Fibroblast of peridontal ligament (primary cell): ENCODE measurements around the gene CACNA1H.
"Not testable (repeated sequence)": the region's sequence is repeated elsewhere in the genome, so short reads cannot be mapped to it uniquely, and the experiment has no call there.

Experiments
- DNase-seq: peaks from one replicate; pipeline ENCODE4 v3.0.0-alpha.2; 2010; ENCODE audit errors: extremely low read depth

Gene CACNA1H

DNA sequence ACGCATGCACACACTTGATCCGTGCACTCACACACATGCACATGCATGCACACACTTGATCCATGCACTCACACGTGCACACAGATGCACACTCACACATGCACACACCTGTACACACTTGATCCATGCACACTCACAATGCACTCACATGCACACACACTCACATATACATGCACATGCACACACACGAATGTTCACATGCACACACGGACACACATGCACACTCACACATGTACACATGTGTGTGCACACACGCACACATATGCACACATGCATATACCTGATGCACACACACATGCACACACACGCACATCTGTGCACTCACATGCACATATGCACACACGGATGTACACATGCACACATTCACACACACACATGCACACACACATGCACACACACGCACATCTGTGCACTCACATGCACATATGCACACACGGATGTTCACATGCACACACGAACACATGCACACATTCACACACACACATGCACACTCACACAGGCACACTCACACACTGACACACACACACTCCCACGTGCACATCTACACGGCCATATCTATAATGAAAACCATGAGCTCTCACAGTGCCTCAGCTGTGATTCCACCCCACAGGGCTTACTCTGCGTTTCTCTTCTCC, 95.1 kb downstream of the CACNA1H start:
- DNase-seq = not testable (repeated sequence)

DNA sequence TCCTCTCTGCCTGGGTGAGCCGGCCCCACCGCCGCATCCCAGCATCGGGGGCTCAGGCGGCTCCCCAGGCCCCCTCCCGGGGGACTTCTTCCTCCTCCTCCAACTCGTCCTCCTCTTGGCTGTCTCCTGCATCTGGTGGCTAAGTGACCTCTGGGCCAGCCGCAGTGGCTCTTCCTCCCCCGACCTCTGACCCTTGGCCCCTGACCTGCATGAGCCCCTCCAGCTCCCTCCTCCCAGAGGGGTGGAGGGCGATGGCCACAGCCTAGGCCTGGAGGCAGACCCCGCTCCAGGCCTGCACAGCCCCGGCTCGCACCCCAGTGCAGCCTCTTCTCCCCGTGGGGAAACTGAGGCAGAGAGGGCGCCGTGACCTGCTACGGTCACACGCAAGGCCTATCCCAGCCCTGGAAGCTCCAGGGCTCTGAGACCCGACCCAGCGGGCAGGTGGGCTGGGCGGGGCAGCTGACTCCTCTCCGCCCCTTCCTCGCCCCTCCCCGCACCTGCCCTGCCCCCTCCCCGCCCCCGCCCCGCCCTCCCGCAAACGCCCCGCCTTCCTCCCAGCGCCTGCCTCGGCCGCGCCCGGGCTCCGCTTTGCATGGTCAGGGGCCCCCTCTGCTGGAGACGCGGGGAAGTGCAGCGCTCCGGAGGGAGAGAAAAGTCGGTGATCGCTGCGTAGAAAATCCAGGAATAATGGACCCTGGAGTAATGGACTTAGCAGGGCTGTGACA, 96.3 kb downstream of the CACNA1H start:
- DNase-seq = not testable (repeated sequence)

DNA sequence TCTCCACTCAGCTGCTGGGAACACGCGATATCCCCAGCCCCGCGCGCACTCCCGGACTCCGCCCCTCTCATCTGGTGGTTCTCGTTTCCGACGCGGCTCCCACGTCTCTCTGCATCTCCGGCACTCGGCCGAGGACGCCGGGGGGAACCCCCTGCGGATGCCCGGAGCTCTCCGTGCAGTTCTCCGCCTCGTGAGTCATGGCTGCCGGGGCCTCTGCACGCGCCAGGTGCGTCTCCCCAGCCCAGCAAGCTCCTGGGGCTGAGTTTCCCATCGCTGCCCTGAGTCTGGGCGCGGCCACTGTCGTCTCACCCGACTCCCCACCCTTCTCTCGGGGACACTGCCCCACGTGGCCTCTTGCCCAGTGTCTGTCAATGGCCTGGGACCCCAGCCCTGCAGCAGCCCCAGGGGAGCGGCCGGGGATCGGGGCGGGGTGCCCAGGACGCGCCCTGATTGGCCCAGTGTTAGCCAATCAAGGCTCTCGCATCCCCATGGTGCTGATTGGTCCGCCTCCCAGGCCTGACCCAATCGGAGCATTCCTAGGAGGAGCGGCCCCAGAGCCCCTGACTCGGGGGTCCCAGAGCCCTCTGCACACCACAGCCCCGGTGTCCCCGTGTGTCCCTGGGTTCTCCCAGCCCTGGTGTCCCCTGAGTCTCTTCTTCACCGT, 100.9 kb downstream of the CACNA1H start:
- not testable (repeated sequence) for DNase-seq

DNA sequence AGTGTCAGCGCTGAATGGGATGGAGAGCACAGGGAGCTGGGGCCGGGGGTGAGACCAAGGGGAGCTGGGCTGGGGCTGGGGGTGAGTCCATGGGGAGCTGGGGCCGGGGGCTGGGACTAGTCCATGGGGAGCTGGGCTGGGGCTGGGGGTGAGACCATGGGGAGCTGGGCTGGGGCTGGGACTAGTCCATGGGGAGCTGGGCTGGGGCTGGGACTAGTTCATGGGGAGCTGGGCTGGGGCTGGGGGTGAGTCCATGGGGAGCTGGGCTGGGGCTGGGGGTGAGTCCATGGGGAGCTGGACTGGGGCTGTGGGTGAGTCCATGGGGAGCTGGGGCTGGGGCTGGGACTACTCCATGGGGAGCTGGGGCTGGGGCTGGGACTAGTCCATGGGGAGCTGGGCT, 101.9 kb downstream of the CACNA1H start:
- not testable (repeated sequence) for DNase-seq

DNA sequence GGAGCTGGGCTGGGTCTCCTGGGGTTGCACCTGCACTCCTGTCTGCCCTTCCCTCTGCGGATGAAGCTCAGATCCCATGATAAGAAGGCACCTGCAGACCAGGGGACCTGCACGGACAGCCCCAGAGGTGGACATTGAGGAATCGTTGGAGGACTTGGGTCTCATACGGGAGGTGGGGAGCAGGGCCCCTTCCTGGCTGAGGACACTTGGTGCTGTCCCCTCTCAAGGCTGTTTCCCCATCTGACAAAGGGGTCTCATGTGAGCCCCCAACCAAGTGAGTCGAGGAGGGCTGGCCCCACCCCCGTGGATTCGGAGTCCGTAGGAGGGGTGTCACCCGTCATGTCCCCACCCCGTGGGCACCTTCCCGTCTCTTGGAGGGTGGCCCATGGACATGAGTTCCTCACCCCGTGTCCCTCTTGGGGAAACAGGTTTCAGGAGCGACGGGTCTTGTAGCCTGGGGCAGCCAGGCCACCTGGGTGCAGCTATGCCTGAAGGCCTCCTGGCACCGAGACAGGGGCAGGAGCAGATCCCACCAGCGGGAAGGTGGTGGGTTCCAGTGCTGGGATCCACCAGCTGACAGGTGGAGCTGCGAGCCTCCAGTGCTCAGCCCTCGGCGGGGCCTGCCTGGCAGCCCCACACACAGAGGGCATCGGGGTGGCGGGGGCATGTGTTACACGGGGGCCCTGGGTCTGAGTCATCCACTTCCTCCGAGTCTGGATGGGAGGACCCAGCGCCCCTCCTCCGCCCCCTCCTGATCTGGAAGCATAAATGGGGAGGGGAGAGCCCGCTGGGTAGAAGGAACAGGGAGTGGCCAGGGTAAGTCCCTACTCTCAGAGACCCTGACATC, 102.6 kb downstream of the CACNA1H start, which contains the start of gene TPSD1:
TSS of gene TPSD1 (plus strand) at position 794 of the 847 bp plus-strand sequence. CDS start 212 bp downstream, outside the sequence.
- DNase-seq = not testable (repeated sequence)

DNA sequence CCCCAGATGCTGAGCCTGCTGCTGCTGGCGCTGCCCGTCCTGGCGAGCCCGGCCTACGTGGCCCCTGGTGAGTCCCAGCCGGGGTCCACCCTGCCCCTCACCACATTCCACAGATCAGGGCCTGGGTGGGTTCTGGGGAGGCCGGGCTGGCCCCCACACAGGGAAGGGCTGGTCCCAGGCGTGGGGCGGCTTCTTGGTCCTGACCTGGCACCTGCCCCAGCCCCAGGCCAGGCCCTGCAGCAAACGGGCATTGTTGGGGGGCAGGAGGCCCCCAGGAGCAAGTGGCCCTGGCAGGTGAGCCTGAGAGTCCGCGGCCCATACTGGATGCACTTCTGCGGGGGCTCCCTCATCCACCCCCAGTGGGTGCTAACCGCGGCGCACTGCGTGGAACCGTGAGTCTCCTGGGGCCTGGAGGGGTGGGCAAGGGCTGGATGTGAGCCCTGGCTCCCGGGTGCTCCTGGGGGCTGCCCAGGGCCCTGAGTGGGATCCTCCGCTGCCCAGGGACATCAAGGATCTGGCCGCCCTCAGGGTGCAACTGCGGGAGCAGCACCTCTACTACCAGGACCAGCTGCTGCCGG, 103.5 kb downstream of the CACNA1H start:
- DNase-seq = not testable (repeated sequence)

DNA sequence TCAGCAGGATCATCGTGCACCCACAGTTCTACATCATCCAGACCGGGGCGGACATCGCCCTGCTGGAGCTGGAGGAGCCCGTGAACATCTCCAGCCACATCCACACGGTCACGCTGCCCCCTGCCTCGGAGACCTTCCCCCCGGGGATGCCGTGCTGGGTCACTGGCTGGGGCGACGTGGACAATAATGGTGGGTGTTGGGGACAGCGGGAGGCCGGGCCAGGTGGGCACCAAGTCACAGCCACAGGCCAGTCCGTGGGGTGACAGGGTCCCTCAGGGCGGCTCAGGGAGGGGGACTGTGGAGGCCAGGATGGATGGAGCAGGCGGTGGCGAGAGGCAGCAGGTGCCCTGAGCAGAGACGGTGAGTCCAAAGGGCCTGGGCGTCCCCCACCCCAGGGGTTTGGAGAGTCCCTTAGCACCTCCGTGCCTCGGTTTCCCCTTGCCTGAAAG, 104.0 kb downstream of the CACNA1H start:
- DNase-seq = no peak

DNA sequence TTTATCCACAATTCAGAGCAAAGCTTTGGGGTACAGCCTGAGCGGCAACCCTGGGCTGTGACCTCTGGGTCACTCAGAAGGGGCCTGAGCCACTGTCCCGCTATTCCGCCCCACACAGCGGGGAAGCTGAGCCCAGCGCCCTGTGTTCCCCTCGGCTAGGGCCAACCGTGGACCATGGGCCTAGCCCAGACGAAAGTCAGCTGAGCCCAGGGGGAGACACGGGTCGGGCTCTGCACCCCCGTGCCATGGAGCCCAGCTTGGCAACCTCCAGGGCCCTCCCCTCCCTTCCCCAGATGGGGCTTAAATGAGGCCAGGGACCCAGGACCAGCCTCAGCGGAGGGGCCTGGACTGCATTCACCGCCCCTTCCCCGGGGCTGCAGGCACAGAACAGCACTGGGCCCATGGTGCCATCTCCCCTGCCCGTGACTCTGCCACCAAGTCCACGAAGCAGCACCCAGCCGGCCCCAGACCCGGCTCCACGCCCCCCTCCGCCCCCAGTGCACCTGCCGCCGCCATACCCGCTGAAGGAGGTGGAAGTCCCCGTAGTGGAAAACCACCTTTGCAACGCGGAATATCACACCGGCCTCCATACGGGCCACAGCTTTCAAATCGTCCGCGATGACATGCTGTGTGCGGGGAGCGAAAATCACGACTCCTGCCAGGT, 104.8 kb downstream of the CACNA1H start:
- no peak for DNase-seq

DNA sequence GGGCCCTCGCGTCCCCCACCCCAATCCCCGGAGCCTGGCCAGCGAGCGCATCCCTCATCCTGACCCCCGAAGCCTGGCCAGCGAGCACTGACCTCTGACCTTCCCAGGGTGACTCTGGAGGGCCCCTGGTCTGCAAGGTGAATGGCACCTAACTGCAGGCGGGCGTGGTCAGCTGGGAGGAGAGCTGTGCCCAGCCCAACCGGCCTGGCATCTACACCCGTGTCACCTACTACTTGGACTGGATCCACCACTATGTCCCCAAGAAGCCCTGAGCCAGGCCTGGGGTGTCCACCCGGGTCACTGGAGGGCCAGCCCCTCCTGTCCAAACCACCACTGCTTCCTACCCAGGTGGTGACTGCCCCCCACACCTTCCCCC, 105.3 kb downstream of the CACNA1H start:
- no peak for DNase-seq

DNA sequence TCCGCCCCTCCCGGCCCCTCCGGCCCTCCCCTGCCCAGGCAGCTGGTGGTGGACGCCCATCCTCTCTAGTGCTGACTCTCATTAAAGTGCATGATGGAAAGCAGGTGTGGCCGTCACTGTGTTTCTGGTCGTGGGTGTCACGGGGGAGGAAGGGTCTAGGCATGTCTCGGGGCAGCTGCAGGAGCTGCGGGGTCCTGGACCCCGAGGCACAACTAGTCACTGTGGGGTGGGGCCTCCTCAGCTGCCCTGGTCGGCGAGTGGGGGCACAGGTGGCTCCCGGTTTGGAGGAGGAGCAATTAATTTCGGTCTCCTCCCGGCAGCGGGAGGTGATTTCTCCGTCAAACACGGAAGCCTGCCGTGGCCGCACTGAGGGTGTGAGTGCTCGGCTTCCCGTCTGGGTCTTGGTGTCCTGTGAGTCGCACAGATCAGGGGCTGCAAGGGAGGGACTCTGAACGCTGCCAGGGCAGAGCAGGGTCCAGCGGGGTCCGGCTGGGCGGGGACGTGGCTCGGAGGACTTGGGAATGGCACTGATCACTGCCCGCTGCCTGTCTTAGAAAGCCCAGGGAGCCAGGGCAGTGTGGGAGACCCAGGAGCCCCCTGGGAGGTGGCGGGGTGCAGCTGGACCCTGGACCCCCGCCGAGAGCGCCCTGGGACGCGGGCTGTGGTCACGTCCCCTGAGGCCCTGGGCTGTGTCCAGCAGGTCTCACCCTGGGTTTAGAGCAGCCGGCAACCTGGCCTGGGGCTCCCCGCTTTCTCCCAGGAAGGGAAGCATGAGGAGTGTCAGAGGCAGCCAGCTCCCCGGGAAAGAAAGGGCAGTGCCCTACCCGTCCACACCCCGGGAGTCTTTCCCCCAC, 106.2 kb downstream of the CACNA1H start:
- no peak for DNase-seq

DNA sequence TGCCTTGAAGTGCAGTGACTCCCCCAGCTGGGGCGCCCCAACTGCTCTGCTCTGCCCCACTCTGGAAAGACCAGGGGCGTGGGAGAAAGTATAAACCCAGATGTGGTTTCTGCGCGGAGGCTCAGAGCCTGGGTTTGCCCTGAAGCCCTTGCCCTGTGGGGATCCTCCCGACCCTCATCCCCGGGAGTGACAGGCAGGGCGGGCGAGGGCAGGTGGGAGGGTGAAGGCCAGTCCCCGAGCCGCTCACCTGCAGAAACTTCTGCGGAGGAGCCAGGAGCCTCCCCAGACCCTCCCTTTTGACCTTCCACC, 106.8 kb downstream of the CACNA1H start:
- DNase-seq = no peak

DNA sequence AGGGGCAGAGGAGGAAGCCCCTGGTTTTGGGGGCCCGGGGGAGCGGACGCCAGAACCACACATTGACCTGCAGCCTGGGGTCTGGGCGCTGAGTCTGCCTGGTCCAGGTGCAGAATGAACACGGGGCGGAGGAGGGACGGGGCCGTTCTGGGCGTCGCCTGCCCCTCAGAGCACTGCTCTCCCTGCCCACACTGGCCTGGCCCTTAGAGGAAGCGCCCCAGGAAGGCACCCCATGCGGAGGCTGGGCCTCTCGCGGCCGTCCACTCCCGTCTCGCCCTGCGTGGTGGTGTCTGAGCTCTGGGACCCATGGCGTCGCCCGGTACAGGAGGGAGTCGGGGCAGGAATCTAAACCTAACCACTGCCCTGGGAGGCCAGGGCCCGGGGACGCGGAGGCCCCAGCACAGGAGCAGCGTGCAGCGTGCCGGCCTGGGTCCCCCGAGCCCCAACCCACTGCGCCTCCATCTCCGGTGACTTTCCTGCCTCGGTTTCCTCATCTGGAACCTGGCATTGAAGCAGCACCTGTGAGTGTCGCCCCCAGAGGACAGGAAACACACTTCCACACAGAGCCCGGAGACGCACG, 107.3 kb downstream of the CACNA1H start:
- no peak for DNase-seq

DNA sequence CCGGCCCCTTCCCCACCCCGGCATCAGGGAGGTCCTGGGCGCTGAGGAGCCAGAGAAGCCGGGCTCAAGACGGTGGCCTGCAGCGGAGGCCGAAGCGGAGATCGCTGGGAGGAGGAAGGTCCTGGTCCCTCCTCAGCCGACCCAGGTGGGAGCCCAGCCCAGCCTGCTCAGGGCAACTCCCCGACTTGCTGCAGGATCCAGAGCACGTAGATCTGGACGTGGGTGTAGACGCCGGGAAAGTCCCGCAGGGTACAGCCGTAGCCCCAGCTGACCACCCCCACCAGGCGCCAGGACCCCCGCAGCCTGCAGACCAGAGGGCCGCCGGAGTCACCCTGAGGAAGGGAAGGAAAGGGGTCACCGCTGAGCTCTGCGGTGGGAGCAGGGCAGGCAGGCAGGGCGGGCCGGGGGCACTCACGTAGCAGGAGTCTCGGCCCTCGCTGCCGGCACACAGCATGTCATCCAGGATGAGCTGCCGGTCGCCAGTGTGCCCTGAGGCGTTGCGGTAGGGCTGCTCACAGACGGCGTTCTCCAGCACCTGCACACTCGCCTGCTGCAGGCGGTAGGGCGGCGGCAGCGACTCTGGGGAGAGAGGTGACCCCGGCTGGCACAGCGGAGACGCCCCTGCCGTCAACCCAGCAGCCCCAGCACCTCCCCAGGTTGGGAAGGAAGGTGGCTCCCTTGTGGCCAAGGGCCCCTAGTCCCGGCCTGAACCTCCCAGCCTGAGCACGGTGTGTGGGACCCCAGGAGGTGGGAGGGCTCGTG, 108.4 kb downstream of the CACNA1H start:
- no peak for DNase-seq

DNA sequence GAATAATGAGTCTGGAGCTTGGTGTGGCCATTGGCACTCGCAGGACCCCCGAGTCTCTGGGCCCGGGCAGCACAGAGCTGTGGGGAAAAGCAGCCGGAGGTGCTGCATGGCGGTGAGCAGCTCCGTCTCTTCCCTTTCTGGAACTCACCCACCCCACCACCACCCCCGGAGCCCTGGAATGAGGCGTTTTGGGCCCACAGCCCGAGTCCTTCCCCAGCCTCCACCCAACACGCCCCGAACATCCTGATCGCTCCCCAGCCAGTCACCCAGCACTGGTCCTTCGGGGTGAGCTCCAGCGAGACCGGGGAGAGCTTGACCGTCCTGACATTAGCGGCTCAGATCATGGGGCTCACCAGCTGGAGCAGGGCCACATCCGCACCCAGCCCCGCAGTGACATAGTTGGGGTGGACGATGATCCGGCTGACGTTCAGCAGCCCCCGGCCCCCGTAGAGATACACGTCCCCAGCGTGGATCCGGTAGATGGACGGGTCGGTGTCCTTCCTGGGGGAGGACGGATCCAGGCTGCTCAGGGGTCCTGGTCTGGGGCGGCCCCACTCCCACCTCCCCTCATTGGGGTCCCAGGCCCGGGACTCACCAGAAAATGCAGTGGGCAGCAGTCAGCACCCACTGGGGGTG, 109.4 kb downstream of the CACNA1H start:
- DNase-seq = no peak

DNA sequence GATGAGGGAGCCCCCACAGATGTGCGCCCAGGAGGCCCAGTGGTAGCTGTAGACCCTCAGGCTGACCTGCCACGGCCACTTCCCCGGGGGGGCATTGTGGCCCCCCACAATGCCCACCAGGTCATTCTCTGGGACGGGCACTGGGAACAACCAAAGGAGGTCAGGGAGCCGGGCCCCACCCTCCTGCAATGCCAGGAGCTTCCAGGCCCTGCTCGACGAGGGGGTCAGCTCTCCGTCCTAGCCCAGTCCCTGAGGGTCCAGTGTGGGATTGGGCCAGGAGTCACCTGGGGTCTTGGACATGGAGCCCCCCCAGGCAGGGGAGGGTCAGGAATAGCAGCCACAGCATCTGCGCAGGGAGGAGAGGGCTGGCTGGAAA, 109.9 kb downstream of the CACNA1H start:
- no peak for DNase-seq

DNA sequence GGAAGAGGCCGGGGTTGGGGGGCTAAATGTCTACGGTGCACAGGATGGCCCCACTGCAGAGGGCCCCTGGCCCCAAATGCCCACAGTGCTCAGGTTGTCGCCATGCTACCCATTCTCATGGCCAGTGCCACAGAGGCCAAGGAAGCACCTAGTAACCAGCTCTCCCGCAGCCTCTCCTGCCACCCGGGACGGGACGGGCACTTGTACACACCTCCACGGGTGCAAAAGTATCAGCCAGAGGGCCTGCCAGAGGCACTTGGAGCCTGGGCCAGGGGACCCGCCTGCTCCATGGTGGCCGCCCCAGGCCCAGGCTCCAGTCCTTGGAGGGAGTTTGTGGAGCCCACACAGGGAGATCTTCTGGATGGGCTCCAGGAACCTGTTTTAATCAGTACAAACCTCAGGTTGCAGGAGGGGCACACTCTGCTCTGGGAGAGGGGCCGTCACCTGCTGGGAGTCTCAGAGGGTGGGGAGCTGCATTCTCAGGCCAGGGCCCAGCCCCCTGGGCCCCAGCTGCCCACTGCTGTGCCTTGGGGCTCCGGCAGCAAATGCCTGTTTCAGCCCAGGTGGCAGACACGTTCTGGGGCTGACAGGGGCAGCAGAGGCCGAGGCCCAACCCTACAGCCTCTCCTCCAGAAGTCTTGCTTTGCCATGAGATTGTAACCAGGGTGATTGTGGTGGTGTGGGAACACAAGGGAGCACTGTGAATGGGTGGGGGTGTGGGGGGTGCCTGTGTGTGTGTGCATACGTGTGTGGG, 110.9 kb downstream of the CACNA1H start:
- DNase-seq = no peak

DNA sequence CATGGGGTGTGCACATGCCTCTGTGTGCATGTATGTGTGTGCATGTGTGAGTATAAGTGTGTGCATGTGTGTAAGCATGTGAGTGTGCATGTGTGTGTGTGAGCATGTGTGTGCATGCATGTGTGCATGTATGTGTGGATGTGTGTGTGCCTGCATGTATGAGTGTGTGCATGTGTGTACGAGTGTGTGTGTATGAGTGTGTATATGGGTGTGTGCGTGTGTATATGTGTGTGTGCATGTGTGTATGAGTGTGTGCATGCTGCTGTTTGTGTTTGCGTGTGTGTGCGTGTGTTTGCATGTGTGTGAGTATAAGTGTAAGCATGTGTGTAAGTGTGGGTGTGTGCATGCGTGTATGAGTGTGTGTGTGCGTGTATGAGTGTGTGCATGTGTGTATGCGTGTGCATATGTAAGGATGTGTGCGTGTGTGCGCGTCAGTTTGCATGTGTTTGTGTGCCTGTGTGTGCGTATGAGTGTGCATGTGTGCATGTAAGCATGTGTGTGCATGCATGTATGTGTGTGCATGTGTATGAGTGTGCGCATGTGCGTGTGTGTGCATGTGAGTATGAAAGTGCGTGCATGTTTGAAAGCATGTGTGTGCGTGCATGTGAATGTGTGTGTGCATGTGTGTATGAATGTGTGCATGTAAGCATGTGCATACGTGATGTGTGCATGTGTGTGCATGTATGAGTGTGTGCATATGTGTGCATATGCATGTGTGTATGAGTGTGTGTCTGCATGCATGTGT, 111.6 kb downstream of the CACNA1H start:
- no peak for DNase-seq
